Ishikawa (cell line): Measurements from ENCODE around the gene GLI3.
A peak's percentile ranks its signal among the peaks of the same experiment; 100 is the strongest.

Experiments used
- CEBPB ChIP-seq: IDR thresholded peaks from 2 replicates; pipeline ENCODE4 v1.6.1; 2012
- CREB1 ChIP-seq: IDR thresholded peaks from 2 replicates; pipeline ENCODE4 v1.6.1; 2012; ENCODE audit warnings: low read depth
- EGR1 ChIP-seq: IDR thresholded peaks from 2 replicates; pipeline ENCODE4 v1.6.1; 2012
- EP300 ChIP-seq: IDR thresholded peaks from 2 replicates; pipeline ENCODE4 v1.6.1; 2012; ENCODE audit warnings: borderline replicate concordance
- FOXM1 ChIP-seq: IDR thresholded peaks from 2 replicates; pipeline ENCODE4 v1.6.1; 2012; ENCODE audit warnings: low read depth, borderline replicate concordance
- NFIC ChIP-seq: IDR thresholded peaks from 2 replicates; pipeline ENCODE4 v1.6.1; 2012
- RAD21 ChIP-seq: IDR thresholded peaks from 2 replicates; pipeline ENCODE4 v1.6.1; 2012; ENCODE audit warnings: low read depth
- TAF1 ChIP-seq: IDR thresholded peaks from 2 replicates; pipeline ENCODE4 v1.6.1; 2012; ENCODE audit warnings: low read depth, mild to moderate bottlenecking
- TCF12 ChIP-seq: IDR thresholded peaks from 2 replicates; pipeline ENCODE4 v1.6.1; 2012; ENCODE audit warnings: low read depth
- TEAD4 ChIP-seq: IDR thresholded peaks from 2 replicates; pipeline ENCODE4 v1.6.1; 2012
- YY1 ChIP-seq: IDR thresholded peaks from 2 replicates; pipeline ENCODE4 v1.6.1; 2012; ENCODE audit warnings: low read depth
- ZBTB7A ChIP-seq: IDR thresholded peaks from 2 replicates; pipeline ENCODE4 v1.6.1; 2012; ENCODE audit warnings: low read depth
- TF ChIP-seq, protein P1 (sequence below): IDR thresholded peaks from 2 replicates; pipeline ENCODE4 v1.6.1; 2012; ENCODE audit warnings: low read depth, mild to moderate bottlenecking
- TF ChIP-seq, protein P2 (sequence below): IDR thresholded peaks from 2 replicates; pipeline ENCODE4 v1.6.1; 2012
- TF ChIP-seq, protein P3 (sequence below): IDR thresholded peaks from 2 replicates; pipeline ENCODE4 v1.6.1; 2012

Gene GLI3

DNA sequence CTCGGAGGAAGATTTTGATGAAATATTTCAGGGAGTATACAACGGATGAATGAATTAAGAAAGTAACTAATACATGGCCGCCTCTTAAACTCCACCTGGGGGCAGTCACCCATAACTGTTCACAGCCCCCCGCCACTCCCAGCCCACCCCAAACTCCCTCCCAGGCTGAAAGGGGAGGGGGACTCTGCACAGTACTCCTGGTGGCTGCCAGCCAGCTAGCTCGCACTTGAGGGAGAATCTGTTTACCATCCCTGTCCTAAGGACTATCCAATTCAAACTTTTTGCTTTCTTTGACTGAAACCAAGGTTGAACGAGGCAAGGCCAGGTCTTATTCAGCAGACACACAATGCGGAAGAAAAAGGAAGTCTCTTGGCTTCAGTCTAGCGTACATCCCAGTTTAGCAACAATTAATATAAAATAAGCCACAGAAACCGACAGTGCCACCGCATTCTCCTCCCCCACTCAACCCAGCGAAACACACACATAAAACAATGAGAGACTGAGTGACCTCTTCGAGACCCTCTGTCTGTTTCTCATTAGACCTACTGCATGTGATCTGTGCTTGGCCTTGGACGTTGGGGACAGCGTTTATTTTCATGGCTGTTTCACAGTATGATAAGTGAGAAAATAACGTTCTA lies 219.5 kb downstream of the GLI3 start:
- TF ChIP-seq TCF12 (no peak), NFIC (no peak)

DNA sequence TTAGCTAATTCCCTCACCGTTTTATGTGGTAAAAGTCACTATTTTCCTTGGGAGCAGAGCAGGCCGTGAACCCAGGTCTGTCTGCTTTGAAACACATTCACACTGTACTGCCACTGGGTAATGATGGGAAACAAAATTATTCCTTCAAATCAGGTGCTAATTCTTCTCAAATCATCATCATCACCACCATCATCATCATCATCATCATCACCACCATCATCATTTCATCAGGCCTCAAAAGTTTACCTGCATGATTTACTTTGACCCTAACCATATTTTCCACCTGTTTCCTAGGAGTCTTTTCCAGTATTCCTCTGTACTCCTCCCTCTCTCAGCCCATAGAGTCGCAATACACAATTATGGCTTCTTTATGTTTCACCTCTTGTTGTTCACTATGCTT lies 220.5 kb downstream of the GLI3 start:
- TF ChIP-seq CEBPB, result no peak
- TF ChIP-seq YY1, result no peak
- no peak for TF ChIP-seq EP300
- TF ChIP-seq, protein P1, sequence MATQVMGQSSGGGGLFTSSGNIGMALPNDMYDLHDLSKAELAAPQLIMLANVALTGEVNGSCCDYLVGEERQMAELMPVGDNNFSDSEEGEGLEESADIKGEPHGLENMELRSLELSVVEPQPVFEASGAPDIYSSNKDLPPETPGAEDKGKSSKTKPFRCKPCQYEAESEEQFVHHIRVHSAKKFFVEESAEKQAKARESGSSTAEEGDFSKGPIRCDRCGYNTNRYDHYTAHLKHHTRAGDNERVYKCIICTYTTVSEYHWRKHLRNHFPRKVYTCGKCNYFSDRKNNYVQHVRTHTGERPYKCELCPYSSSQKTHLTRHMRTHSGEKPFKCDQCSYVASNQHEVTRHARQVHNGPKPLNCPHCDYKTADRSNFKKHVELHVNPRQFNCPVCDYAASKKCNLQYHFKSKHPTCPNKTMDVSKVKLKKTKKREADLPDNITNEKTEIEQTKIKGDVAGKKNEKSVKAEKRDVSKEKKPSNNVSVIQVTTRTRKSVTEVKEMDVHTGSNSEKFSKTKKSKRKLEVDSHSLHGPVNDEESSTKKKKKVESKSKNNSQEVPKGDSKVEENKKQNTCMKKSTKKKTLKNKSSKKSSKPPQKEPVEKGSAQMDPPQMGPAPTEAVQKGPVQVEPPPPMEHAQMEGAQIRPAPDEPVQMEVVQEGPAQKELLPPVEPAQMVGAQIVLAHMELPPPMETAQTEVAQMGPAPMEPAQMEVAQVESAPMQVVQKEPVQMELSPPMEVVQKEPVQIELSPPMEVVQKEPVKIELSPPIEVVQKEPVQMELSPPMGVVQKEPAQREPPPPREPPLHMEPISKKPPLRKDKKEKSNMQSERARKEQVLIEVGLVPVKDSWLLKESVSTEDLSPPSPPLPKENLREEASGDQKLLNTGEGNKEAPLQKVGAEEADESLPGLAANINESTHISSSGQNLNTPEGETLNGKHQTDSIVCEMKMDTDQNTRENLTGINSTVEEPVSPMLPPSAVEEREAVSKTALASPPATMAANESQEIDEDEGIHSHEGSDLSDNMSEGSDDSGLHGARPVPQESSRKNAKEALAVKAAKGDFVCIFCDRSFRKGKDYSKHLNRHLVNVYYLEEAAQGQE, result no peak
- TF ChIP-seq NFIC, result no peak
- TF ChIP-seq TCF12, result no peak
- TF ChIP-seq TEAD4, result no peak
- no peak for TF ChIP-seq TAF1
- TF ChIP-seq, protein P2, sequence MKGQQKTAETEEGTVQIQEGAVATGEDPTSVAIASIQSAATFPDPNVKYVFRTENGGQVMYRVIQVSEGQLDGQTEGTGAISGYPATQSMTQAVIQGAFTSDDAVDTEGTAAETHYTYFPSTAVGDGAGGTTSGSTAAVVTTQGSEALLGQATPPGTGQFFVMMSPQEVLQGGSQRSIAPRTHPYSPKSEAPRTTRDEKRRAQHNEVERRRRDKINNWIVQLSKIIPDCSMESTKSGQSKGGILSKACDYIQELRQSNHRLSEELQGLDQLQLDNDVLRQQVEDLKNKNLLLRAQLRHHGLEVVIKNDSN, result no peak
- no peak for TF ChIP-seq RAD21
- no peak for TF ChIP-seq EGR1
- no peak for TF ChIP-seq ZBTB7A
- TF ChIP-seq, protein P3, sequence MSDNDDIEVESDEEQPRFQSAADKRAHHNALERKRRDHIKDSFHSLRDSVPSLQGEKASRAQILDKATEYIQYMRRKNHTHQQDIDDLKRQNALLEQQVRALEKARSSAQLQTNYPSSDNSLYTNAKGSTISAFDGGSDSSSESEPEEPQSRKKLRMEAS, result no peak
- TF ChIP-seq CREB1, result no peak
- no peak for TF ChIP-seq FOXM1

DNA sequence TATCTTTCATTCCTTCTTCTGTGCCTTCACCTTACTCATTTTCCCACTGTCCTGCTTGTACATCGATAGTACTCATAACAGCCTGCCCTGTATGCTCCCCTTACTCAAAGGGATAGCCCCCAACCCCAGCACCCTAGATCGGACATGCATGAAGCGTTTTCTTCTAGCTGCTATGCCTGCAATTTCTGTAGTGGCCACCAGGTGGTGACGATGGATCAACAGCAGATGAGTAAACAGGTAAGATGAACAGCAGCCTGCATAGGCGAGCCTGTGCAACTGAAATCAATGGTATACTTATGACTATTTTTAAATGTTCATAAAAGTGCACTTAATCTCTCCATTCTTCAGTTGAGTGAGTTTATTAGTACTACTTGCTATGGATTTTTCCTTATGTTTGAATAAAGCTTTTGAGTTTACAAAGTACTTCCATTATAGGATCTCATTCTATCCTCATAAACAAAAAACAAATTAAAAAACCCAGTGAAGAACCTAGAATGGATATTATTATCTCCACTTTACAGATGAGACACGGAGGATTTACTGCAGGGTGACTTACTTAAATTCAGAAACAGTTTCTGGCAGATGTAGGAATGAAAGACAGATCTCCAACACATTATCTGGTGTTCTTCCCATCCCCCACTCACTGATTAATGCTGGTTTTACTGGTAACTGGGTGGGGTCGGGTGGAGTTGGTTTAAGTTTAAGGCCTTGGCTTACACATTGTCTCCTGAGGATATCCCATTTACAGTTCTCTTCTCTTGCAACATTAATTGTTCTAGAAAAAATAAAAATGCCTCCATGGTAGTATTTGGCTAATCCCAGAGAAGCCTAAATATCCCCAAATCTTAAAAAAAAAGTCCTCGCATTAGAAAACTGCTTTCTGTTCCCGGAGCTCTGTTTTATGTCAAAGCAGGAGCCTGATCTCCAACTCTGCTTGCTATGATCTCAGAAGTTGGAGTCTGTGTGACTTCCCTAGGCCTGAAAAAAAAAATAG lies 222.1 kb downstream of the GLI3 start:
- TF ChIP-seq RAD21 (peak; percentile 68), YY1 (no peak)

DNA sequence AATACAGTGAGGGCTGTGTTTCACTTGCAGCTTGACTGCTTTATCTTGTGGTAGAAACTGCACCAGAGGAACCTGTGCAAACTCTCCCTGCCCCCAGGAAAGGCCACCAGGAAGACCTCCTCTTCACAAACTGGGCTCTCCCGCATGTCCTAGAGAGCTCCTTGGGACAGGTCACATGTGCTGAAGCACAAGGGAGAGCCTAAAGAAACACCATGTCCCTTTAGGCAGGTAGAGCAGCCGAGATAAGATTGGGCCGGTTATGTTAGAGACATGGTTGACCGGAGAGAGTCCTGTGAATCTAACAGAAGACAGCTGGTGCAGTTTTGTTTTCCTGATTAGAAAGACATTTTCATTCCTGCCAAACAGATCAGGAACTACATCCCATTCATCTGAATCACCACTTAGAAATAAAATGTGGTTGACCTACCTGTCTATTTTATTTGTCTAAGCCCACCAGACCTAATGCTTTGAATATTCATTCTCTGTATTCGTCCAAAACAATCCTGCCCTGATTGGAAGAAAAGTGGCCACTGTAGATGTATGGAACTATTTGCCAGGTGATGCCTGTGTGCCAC lies 224.1 kb downstream of the GLI3 start:
- TF ChIP-seq, protein P2, result no peak
- TF ChIP-seq TAF1, result no peak
- TF ChIP-seq NFIC, result no peak
- no peak for TF ChIP-seq EGR1
- TF ChIP-seq TCF12, result no peak
- TF ChIP-seq, protein P1, result no peak
- TF ChIP-seq RAD21, result no peak
- TF ChIP-seq ZBTB7A, result no peak
- TF ChIP-seq, protein P3, result no peak
- TF ChIP-seq FOXM1, result no peak
- TF ChIP-seq YY1, result no peak
- no peak for TF ChIP-seq EP300

DNA sequence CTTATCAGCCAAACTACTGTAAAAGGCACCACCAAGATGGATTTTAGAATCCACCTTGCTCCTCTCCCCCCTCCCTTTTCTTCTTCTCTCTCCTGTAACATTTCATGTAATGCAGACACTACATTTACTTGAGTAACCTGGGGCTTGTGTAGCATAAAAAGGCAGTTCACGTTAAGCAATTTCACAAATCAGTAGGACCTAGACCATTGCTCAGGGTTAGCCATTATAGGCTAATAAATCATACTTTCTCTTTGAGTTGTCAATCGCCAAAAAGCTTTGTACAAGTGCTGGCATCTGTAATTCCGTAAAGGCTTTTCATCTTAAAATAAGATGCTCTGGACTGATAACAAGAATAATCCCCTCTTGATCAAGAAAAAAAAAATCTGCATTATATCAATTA lies 224.7 kb downstream of the GLI3 start:
- TF ChIP-seq EGR1 (no peak), TCF12 (no peak), TEAD4 (no peak), ZBTB7A (no peak), FOXM1 (no peak), RAD21 (no peak), CEBPB (no peak), NFIC (no peak), CREB1 (no peak), YY1 (no peak), TAF1 (no peak)
- TF ChIP-seq, protein P2, result no peak
- TF ChIP-seq, protein P3, result no peak
- TF ChIP-seq, protein P1, result no peak
